ENCODE measurements around the gene HMGA1. TPM values are rescaled to one million over a fixed set of nuclear protein-coding genes. Genes with fewer than 3 reads are reported as not detected.

The HMGA1 gene
- total RNA-seq, 1 experiment from 2014 or later, result 2,446 TPM

- Mint-ChIP-seq H3K36me3 (peaks cover 30% of the 10 kb centered on the region), H3K4me1 (peaks cover 49% of the 10 kb centered on the region), H3K9me3 (no peaks in the 10 kb centered on the region), H3K27me3 (ENCODE audit: low read depth) (no peaks in the 10 kb centered on the region), H3K27ac (peak overlapping the region; percentile 88), H3K4me3 (peak overlapping the region; percentile 36; the same call in 1 of the 2 replicates)
- ATAC-seq (peak; percentile 19), DNase-seq (ENCODE audit: low spot score) (peak; percentile 71)
- ChIA-PET CTCF (interaction anchor here (0.6 to 2.5 kb wide), 9 partner anchors 20 to 363 kb away, joined by 3 to 24 read pairs (median 4); no protein-coding TSS in a partner anchor), POLR2A (interaction anchor here (0.5 to 1.6 kb wide), 6 partner anchors 10 to 728 kb away, joined by 3 to 15 read pairs (median 4); partner anchors contain the start of gene HMGA1)
- TF ChIP-seq CTCF (IDR thresholded peaks at IDR 0.05) (no peak), ZNF263 (CRISPR knock-in tag; IDR thresholded peaks at IDR 0.05; ENCODE audit: low read depth) (no peak), NR2C2 (CRISPR knock-in tag; IDR thresholded peaks at IDR 0.05) (peak; percentile 58; the same call in 1 of the 2 replicates), MLX (CRISPR knock-in tag; IDR thresholded peaks at IDR 0.05) (peak; percentile 78), SMAD4 (CRISPR knock-in tag; IDR thresholded peaks at IDR 0.05) (no peak), ESRRA (CRISPR knock-in tag; IDR thresholded peaks at IDR 0.05; ENCODE audit: borderline replicate concordance) (peak; percentile 82; the same call in 1 of the 2 replicates), E2F5 (CRISPR knock-in tag; IDR thresholded peaks at IDR 0.05) (no peak), TP53 (CRISPR knock-in tag; IDR thresholded peaks at IDR 0.05) (no peak), EMX1 (CRISPR knock-in tag; IDR thresholded peaks at IDR 0.05) (peak; percentile 98), NR3C1 (CRISPR knock-in tag; conservative IDR thresholded peaks at IDR 0.05; ENCODE audit: low read depth) (no peak), FOXP1 (CRISPR knock-in tag; IDR thresholded peaks at IDR 0.05; ENCODE audit: borderline replicate concordance) (peak; percentile 98), CDX4 (CRISPR knock-in tag; IDR thresholded peaks at IDR 0.05; ENCODE audit: borderline replicate concordance) (no peak), JUN (CRISPR knock-in tag; IDR thresholded peaks at IDR 0.05) (no peak), CREM (CRISPR knock-in tag; IDR thresholded peaks at IDR 0.05) (peak; percentile 63; the same call in 1 of the 2 replicates), TEAD4 (CRISPR knock-in tag; IDR thresholded peaks at IDR 0.05) (no peak), ZNF396 (CRISPR knock-in tag; IDR thresholded peaks at IDR 0.05; ENCODE audit: borderline replicate concordance) (no peak), SOX15 (CRISPR knock-in tag; IDR thresholded peaks at IDR 0.05) (no peak), MXD4 (CRISPR knock-in tag; IDR thresholded peaks at IDR 0.05; ENCODE audit: borderline replicate concordance) (no peak), CBFB (CRISPR knock-in tag; IDR thresholded peaks at IDR 0.05; ENCODE audit: low read depth) (no peak), FOXP4 (CRISPR knock-in tag; IDR thresholded peaks at IDR 0.05) (no peak), ARID4B (CRISPR knock-in tag; IDR thresholded peaks at IDR 0.05; ENCODE audit: borderline replicate concordance) (peak; percentile 78), GABPB1 (CRISPR knock-in tag; IDR thresholded peaks at IDR 0.05) (no peak), ETV6 (CRISPR knock-in tag; IDR thresholded peaks at IDR 0.05) (peak; percentile 92), ATF6 (CRISPR knock-in tag; IDR thresholded peaks at IDR 0.05) (no peak)
Measured at GRCh38 chr6:34246563-34247391, 10.1 kb downstream of the HMGA1 start.

Measured in WTC11 (cell line).